ENCODE results near the gene WARS2. TPM values are rescaled to one million over a fixed set of nuclear protein-coding genes. Genes with fewer than 3 reads are reported as not detected.

WARS2 gene
- total RNA-seq, 2 experiments from 2014 or later, result 12.0 to 14.0 TPM

- no peak overlapping the region for H3K27ac Mint-ChIP-seq
- H3K36me3 Mint-ChIP-seq, result peaks cover 8% of the 10 kb centered on the region
- CTCF ChIA-PET, result no interaction called here
- H3K4me3 Mint-ChIP-seq, result no peak overlapping the region
- H3K4me1 Mint-ChIP-seq, result no peaks in the 10 kb centered on the region
- ATAC-seq (no peak), DNase-seq (no peak)
- no peaks in the 10 kb centered on the region for H3K9me3 Mint-ChIP-seq (ENCODE audit: low read depth)
- H3K27me3 Mint-ChIP-seq, result no peaks in the 10 kb centered on the region
These were observed 78.8 kb downstream of the WARS2 start for GRCh38 chr1:119061700-119062099.

GRCh38 chr1:119055568-119055967 lies 84.9 kb downstream of the WARS2 start:
- Mint-ChIP-seq H3K36me3 (peaks cover 4% of the 10 kb centered on the region), H3K4me1 (no peaks in the 10 kb centered on the region), H3K4me3 (no peak overlapping the region), H3K27me3 (no peaks in the 10 kb centered on the region), H3K9me3 (ENCODE audit: low read depth) (no peaks in the 10 kb centered on the region), H3K27ac (no peak overlapping the region)
- no peak for ATAC-seq
- DNase-seq, result no peak
- CTCF ChIA-PET, result no interaction called here

GRCh38 chr1:119053917-119054316 lies 86.5 kb downstream of the WARS2 start:
- no peaks in the 10 kb centered on the region for H3K27me3 Mint-ChIP-seq
- DNase-seq (no peak), ATAC-seq (no peak)
- no peak overlapping the region for H3K4me3 Mint-ChIP-seq
- peaks cover 3% of the 10 kb centered on the region for H3K36me3 Mint-ChIP-seq
- no peak overlapping the region for H3K27ac Mint-ChIP-seq
- CTCF ChIA-PET, result no interaction called here
- peaks cover 2% of the 10 kb centered on the region for H3K9me3 Mint-ChIP-seq (ENCODE audit: low read depth)
- no peaks in the 10 kb centered on the region for H3K4me1 Mint-ChIP-seq

- peaks cover 1% of the 10 kb centered on the region for H3K36me3 Mint-ChIP-seq
- peaks cover 2% of the 10 kb centered on the region for H3K9me3 Mint-ChIP-seq (ENCODE audit: low read depth)
- ATAC-seq (no peak), DNase-seq (no peak)
- CTCF ChIA-PET, result no interaction called here
- no peak overlapping the region for H3K4me3 Mint-ChIP-seq
- H3K4me1 Mint-ChIP-seq, result no peaks in the 10 kb centered on the region
- no peak overlapping the region for H3K27ac Mint-ChIP-seq
- no peaks in the 10 kb centered on the region for H3K27me3 Mint-ChIP-seq
These were observed 88.2 kb downstream of the WARS2 start for GRCh38 chr1:119052267-119052666.

- CTCF ChIA-PET, result no interaction called here
- DNase-seq (no peak), ATAC-seq (no peak)
- H3K27ac Mint-ChIP-seq, result no peak overlapping the region
- peaks cover 2% of the 10 kb centered on the region for H3K9me3 Mint-ChIP-seq (ENCODE audit: low read depth)
- H3K4me3 Mint-ChIP-seq, result no peak overlapping the region
- no peaks in the 10 kb centered on the region for H3K4me1 Mint-ChIP-seq
- no peaks in the 10 kb centered on the region for H3K27me3 Mint-ChIP-seq
- H3K36me3 Mint-ChIP-seq, result peaks cover 4% of the 10 kb centered on the region
These were observed 91.6 kb downstream of the WARS2 start for GRCh38 chr1:119048624-119049404.

GRCh38 chr1:119046785-119047438 lies 93.5 kb downstream of the WARS2 start:
- DNase-seq (no peak), ATAC-seq (no peak)
- Mint-ChIP-seq H3K36me3 (peaks cover 6% of the 10 kb centered on the region), H3K27ac (no peak overlapping the region), H3K27me3 (no peaks in the 10 kb centered on the region), H3K4me3 (no peak overlapping the region), H3K9me3 (ENCODE audit: low read depth) (peaks cover 2% of the 10 kb centered on the region), H3K4me1 (no peaks in the 10 kb centered on the region)
- CTCF ChIA-PET, result no interaction called here

- CTCF ChIA-PET, result no interaction called here
- no peak for ATAC-seq
- peaks cover 6% of the 10 kb centered on the region for H3K36me3 Mint-ChIP-seq
- H3K4me3 Mint-ChIP-seq, result no peak overlapping the region
- H3K4me1 Mint-ChIP-seq, result no peaks in the 10 kb centered on the region
- no peak overlapping the region for H3K27ac Mint-ChIP-seq
- H3K9me3 Mint-ChIP-seq (ENCODE audit: low read depth), result peaks cover 2% of the 10 kb centered on the region
- DNase-seq, result no peak
- no peaks in the 10 kb centered on the region for H3K27me3 Mint-ChIP-seq
These were observed 94.0 kb downstream of the WARS2 start for GRCh38 chr1:119046429-119046784.

GRCh38 chr1:119045096-119045746 lies 95.2 kb downstream of the WARS2 start:
- Mint-ChIP-seq H3K4me1 (no peaks in the 10 kb centered on the region), H3K27ac (no peak overlapping the region), H3K9me3 (ENCODE audit: low read depth) (peaks cover 2% of the 10 kb centered on the region), H3K27me3 (no peaks in the 10 kb centered on the region), H3K4me3 (no peak overlapping the region), H3K36me3 (peaks cover 7% of the 10 kb centered on the region)
- no peak for ATAC-seq
- CTCF ChIA-PET, result no interaction called here
- no peak for DNase-seq

GRCh38 chr1:119040906-119041305 lies 99.5 kb downstream of the WARS2 start:
- no peak overlapping the region for H3K4me3 Mint-ChIP-seq
- no peaks in the 10 kb centered on the region for H3K27me3 Mint-ChIP-seq
- CTCF ChIA-PET, result no interaction called here
- no peaks in the 10 kb centered on the region for H3K9me3 Mint-ChIP-seq (ENCODE audit: low read depth)
- H3K4me1 Mint-ChIP-seq, result no peaks in the 10 kb centered on the region
- ATAC-seq (no peak), DNase-seq (no peak)
- H3K27ac Mint-ChIP-seq, result no peak overlapping the region
- peaks cover 4% of the 10 kb centered on the region for H3K36me3 Mint-ChIP-seq

GRCh38 chr1:119040489-119040888 lies 100.0 kb downstream of the WARS2 start:
- Mint-ChIP-seq H3K4me3 (no peak overlapping the region), H3K27ac (no peak overlapping the region), H3K27me3 (no peaks in the 10 kb centered on the region), H3K4me1 (no peaks in the 10 kb centered on the region), H3K9me3 (ENCODE audit: low read depth) (no peaks in the 10 kb centered on the region), H3K36me3 (peaks cover 4% of the 10 kb centered on the region)
- no peak for ATAC-seq
- CTCF ChIA-PET, result no interaction called here
- no peak for DNase-seq

GRCh38 chr1:119038363-119038762 lies 102.1 kb downstream of the WARS2 start:
- no peak overlapping the region for H3K4me3 Mint-ChIP-seq
- ATAC-seq, result no peak
- DNase-seq, result no peak
- no peaks in the 10 kb centered on the region for H3K4me1 Mint-ChIP-seq
- H3K27me3 Mint-ChIP-seq, result no peaks in the 10 kb centered on the region
- no peaks in the 10 kb centered on the region for H3K9me3 Mint-ChIP-seq (ENCODE audit: low read depth)
- CTCF ChIA-PET, result no interaction called here
- peaks cover 6% of the 10 kb centered on the region for H3K36me3 Mint-ChIP-seq
- H3K27ac Mint-ChIP-seq, result no peak overlapping the region

- CTCF ChIA-PET, result no interaction called here
- Mint-ChIP-seq H3K27ac (no peak overlapping the region), H3K9me3 (ENCODE audit: low read depth) (peaks cover 3% of the 10 kb centered on the region), H3K4me1 (no peaks in the 10 kb centered on the region), H3K36me3 (peaks cover 12% of the 10 kb centered on the region), H3K4me3 (no peak overlapping the region), H3K27me3 (no peaks in the 10 kb centered on the region)
- no peak for ATAC-seq
- no peak for DNase-seq
These were observed 106.1 kb downstream of the WARS2 start for GRCh38 chr1:119034359-119034758.

- Mint-ChIP-seq H3K4me1 (no peaks in the 10 kb centered on the region), H3K27ac (no peak overlapping the region), H3K4me3 (no peak overlapping the region), H3K36me3 (peaks cover 12% of the 10 kb centered on the region), H3K27me3 (no peaks in the 10 kb centered on the region), H3K9me3 (ENCODE audit: low read depth) (peaks cover 3% of the 10 kb centered on the region)
- CTCF ChIA-PET, result no interaction called here
- no peak for DNase-seq
- ATAC-seq, result no peak
These were observed 107.5 kb downstream of the WARS2 start for GRCh38 chr1:119032986-119033385.

- no peaks in the 10 kb centered on the region for H3K4me1 Mint-ChIP-seq
- peaks cover 7% of the 10 kb centered on the region for H3K9me3 Mint-ChIP-seq (ENCODE audit: low read depth)
- CTCF ChIA-PET, result no interaction called here
- peaks cover 6% of the 10 kb centered on the region for H3K36me3 Mint-ChIP-seq
- DNase-seq (no peak), ATAC-seq (no peak)
- H3K4me3 Mint-ChIP-seq, result no peak overlapping the region
- no peak overlapping the region for H3K27ac Mint-ChIP-seq
- no peaks in the 10 kb centered on the region for H3K27me3 Mint-ChIP-seq
These were observed 112.7 kb downstream of the WARS2 start for GRCh38 chr1:119027759-119028158.

Measured in activated CD8-positive, alpha-beta memory T cell treated with anti-CD3 and anti-CD28 coated beads, Interleukin-2, amount 10 ng/mL, durations not matched to agents 7 days and 5 days (primary cell).